Choroid plexus epithelial cell (primary cell): ENCODE results near the gene HS3ST4.

Experiments used
- DNase-seq: peaks from one replicate; pipeline ENCODE4 v3.0.0-alpha.2; 2010; ENCODE audit warnings: low read depth
- H3K4me3 ChIP-seq: 2 replicates; pipeline ENCODE4 v1.5.1; 2011; ENCODE audit warnings: low read depth, mild to moderate bottlenecking, control low read depth, low read length, moderate library complexity
- CTCF ChIP-seq: conservative IDR thresholded peaks from 2 replicates; pipeline ENCODE4 v1.5.1; 2011; ENCODE audit warnings: low read depth, mild to moderate bottlenecking, control low read depth, inconsistent platforms, low read length, moderate library complexity

HS3ST4 gene

DNA sequence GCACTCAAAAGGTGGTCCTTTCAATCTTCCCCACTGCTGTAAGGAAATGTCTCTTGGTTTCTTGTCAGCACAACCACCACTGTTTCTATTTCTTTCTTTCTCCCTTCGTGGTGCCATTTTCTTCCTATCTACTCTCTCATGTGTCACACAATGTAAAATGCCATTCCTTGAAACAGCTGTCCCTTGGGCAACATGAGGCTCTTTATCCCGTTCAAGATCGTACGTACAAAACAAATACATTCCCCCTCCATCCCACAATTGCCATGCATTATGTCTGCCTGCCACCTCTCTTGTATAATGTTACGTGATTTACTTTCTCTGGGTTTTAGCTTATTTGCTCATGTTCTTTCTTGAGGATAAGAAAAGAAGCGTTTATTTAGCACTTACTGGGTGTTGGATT lies 410.6 kb downstream of the HS3ST4 start:
- H3K4me3 ChIP-seq: no peak overlapping the region
- DNase-seq: no peak
- TF ChIP-seq CTCF: no peak

- no peak for TF ChIP-seq CTCF
- H3K4me3 ChIP-seq: no peak overlapping the region
- DNase-seq: no peak
Measured at GRCh38 chr16:26108836-26109505, 417.2 kb downstream of the HS3ST4 start.

- TF ChIP-seq CTCF: no peak
- H3K4me3 ChIP-seq: no peak overlapping the region
- no peak for DNase-seq
Measured at GRCh38 chr16:26111900-26112299, 420.1 kb downstream of the HS3ST4 start.

- no peak for TF ChIP-seq CTCF
- DNase-seq: no peak
- H3K4me3 ChIP-seq: no peak overlapping the region
Measured at GRCh38 chr16:26118575-26118974, 426.8 kb downstream of the HS3ST4 start.

DNA sequence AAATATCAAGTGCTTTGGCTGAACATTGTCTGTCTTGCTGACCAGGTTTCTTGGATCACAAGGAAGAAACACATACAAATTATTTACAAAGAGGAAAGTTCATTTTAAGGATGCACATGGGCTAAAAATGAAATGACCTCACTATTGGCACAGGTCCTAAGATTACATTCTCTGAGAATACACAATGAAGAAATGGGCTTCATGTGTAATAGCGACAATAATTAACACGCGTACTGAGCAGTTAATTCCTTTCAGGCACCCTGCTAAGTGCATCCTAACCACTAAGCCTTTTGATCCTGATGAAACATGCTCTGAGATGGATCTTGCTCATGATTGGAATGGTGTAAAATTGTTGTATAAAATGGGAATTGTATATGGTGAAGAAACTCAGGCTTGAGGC lies 429.0 kb downstream of the HS3ST4 start:
- H3K4me3 ChIP-seq: no peak overlapping the region
- no peak for DNase-seq
- TF ChIP-seq CTCF: no peak

- DNase-seq: no peak
- no peak overlapping the region for H3K4me3 ChIP-seq
- no peak for TF ChIP-seq CTCF
Measured at GRCh38 chr16:26128296-26128695, 436.5 kb downstream of the HS3ST4 start.

GRCh38 chr16:26129997-26130396 lies 438.2 kb downstream of the HS3ST4 start:
- DNase-seq: no peak
- no peak overlapping the region for H3K4me3 ChIP-seq
- TF ChIP-seq CTCF: no peak
